Keratinocyte (primary cell): ENCODE measurements around the gene TANGO2. TPM values are rescaled to one million over a fixed set of nuclear protein-coding genes. Genes with fewer than 3 reads are reported as not detected.

ENCODE experiments used
- DNase-seq: peaks from one replicate; pipeline ENCODE4 v3.0.0-alpha.2; 2011; ENCODE audit warnings: low read depth, missing footprints, low spot score
- FAIRE-seq: peaks from 2 replicates; lab custom pipeline; 2011; peaks lifted over from hg19 to GRCh38; lab: Jason Lieb, UNC
- H2AFZ ChIP-seq: 2 replicates; pipeline ENCODE4 v1.6.0; 2012; ENCODE audit warnings: low read length, control low read depth, inconsistent platforms; ENCODE audit not compliant: control insufficient read depth
- H3K27ac ChIP-seq: 2 replicates; pipeline ENCODE4 v1.5.1; 2011; ENCODE audit warnings: low read length; ENCODE audit not compliant: control insufficient read depth, insufficient read depth
- H3K27me3 ChIP-seq: 3 replicates; pipeline ENCODE4 v1.6.0; 2011; ENCODE audit warnings: low read length; ENCODE audit not compliant: control insufficient read depth, insufficient read depth; ENCODE audit errors: extremely low read depth
- H3K36me3 ChIP-seq, 2 experiments: 2 replicates in 1 of 2; 3 replicates in 1 of 2; pipeline ENCODE4 v1.5.1; 2011; ENCODE audit warnings: low read length in 2 of 2, mild to moderate bottlenecking in 1 of 2; ENCODE audit not compliant: control insufficient read depth in 2 of 2, insufficient read depth in 2 of 2; ENCODE audit errors: extremely low read depth in 1 of 2
- H3K4me1 ChIP-seq: 3 replicates; pipeline ENCODE4 v1.5.1; 2011; ENCODE audit warnings: low read length; ENCODE audit not compliant: control insufficient read depth, insufficient read depth; ENCODE audit errors: extremely low read depth
- H3K4me2 ChIP-seq: 3 replicates; pipeline ENCODE4 v1.6.0; 2011; ENCODE audit warnings: low read depth, low read length; ENCODE audit not compliant: control insufficient read depth, insufficient read depth; ENCODE audit errors: extremely low read depth
- H3K4me3 ChIP-seq, 3 experiments: fragments of 200-600 bp in 1 of 3; sonication (generic) in 1 of 3; 2 replicates in 2 of 3; 3 replicates in 1 of 3; pipeline ENCODE4 v1.5.1; 2011 to 2016; ENCODE audit warnings: low read length in 3 of 3, mild to moderate bottlenecking in 3 of 3, control low read depth in 2 of 3, inconsistent platforms in 1 of 3, low read depth in 1 of 3, mixed read lengths in 1 of 3, mixed run types in 1 of 3, moderate library complexity in 1 of 3; ENCODE audit not compliant: control insufficient read depth in 2 of 3, insufficient read depth in 2 of 3; ENCODE audit errors: extremely low read depth in 1 of 3
- H3K79me2 ChIP-seq: 2 replicates; pipeline ENCODE4 v1.6.0; 2012; ENCODE audit warnings: low read length; ENCODE audit not compliant: control insufficient read depth, insufficient read depth
- H3K9ac ChIP-seq: 3 replicates; pipeline ENCODE4 v1.6.0; 2011; ENCODE audit warnings: low read length; ENCODE audit not compliant: control insufficient read depth, insufficient read depth; ENCODE audit errors: extremely low read depth
- H3K9me1 ChIP-seq: 3 replicates; pipeline ENCODE4 v1.6.0; 2011; ENCODE audit warnings: low read length; ENCODE audit not compliant: control insufficient read depth, insufficient read depth; ENCODE audit errors: extremely low read depth
- H3K9me3 ChIP-seq: 2 replicates; pipeline ENCODE4 v1.5.1; 2012; ENCODE audit warnings: low read depth, low read length; ENCODE audit not compliant: control insufficient read depth
- H4K20me1 ChIP-seq: 3 replicates; pipeline ENCODE4 v1.6.0; 2011; ENCODE audit warnings: low read length; ENCODE audit not compliant: control insufficient read depth, insufficient read depth; ENCODE audit errors: extremely low read depth
- EZH2 ChIP-seq: IDR thresholded peaks from one replicate; pipeline ENCODE4 v1.6.1; 2012; ENCODE audit warnings: inconsistent platforms, mild to moderate bottlenecking, low read length, moderate library complexity
- dilution Hi-C: fragments of 300-500 bp; cut with MboI; formaldehyde crosslinking; loops from one replicate; pipeline ENCODE4 v1.7.0; 2020; ENCODE audit warnings: low sequenced_read_pairs; ENCODE audit not compliant: extremely low pct_ligation_motif_present
- polyA plus RNA-seq, 5 experiments: library from polyadenylated mRNA; depleted of rRNA in 3 of 5; stranded (reverse) in 3 of 5; stranded (forward) in 1 of 5; unstranded in 1 of 5; fragments of >200 nt; gene quantifications; 1 replicate in 1 of 5; 2 replicates in 3 of 5; 3 replicates in 1 of 5; pipeline versions ENCODE4 v1.2.1 to v1.2.3, GENCODE V29; 2011 to 2012; ENCODE audit warnings: missing spikeins in 2 of 5, low read depth in 1 of 5, low replicate concordance in 1 of 5
- TF ChIP-seq, protein P1 (sequence below), 3 experiments: IDR thresholded peaks in 1 of 3; conservative IDR thresholded peaks in 1 of 3; optimal IDR thresholded peaks in 1 of 3; 2 replicates in 2 of 3; 3 replicates in 1 of 3; pipeline versions ENCODE3 to v1.5.1; 2011; ENCODE audit warnings: low read length in 3 of 3, mild to moderate bottlenecking in 3 of 3, moderate library complexity in 2 of 3, control low read depth in 1 of 3, inconsistent platforms in 1 of 3; ENCODE audit not compliant: insufficient read depth in 2 of 3; ENCODE audit errors: extremely low read depth in 1 of 3

TANGO2 gene
- polyA plus RNA-seq, 1 donor (not counting 4 experiments of a cell fraction or from before 2014, with no cell fraction given) = 20.1 TPM

DNA sequence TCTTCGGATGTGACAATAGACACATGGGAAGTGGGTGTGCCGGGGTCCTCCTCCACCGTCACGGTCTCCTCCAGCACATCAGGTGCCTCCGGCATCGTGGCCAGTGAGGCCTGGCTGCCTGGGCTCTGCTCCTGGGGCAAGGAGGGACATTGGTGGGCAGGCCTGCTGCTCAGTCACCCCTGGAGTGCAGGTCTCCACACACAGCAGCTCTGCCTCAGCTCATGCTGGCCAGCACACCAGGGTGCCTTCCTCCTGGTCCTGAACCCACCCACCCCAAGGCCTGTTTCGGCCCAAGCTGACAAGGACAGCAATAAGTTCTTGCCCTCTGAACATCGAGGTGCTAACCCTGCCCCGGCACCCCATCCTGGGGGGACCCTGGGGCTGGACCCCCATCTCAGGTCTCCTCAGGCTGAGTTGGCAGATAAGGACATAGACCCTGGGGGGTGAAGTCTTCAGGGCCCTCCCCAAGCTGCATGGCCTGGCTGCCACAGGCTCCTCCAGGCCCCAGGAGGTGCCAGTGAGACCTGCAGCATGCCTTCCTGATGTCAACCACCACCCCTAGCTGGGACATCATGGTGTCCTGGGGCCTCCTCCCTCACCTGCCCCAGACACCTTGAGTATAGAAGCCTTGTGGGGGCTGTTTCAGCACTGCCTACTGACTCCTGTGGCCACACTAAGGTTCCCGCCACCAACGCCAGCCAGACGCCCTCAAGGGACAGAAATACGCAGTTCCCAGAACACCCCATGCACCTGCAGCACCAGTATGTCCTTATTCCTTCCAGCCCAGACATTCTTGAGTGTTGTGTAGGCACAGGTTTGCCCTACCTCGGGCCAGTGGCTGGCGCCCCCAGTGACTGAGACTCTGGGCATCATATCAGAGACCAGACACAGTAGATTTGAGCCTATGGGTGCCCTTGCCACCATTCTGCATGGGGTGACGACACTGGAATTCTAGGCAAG, 38.7 kb upstream of the TANGO2 start:
- no peak overlapping the region for H3K27ac ChIP-seq
- peaks cover 5% of the 10 kb centered on the region for H3K9me1 ChIP-seq
- TF ChIP-seq, protein P1, sequence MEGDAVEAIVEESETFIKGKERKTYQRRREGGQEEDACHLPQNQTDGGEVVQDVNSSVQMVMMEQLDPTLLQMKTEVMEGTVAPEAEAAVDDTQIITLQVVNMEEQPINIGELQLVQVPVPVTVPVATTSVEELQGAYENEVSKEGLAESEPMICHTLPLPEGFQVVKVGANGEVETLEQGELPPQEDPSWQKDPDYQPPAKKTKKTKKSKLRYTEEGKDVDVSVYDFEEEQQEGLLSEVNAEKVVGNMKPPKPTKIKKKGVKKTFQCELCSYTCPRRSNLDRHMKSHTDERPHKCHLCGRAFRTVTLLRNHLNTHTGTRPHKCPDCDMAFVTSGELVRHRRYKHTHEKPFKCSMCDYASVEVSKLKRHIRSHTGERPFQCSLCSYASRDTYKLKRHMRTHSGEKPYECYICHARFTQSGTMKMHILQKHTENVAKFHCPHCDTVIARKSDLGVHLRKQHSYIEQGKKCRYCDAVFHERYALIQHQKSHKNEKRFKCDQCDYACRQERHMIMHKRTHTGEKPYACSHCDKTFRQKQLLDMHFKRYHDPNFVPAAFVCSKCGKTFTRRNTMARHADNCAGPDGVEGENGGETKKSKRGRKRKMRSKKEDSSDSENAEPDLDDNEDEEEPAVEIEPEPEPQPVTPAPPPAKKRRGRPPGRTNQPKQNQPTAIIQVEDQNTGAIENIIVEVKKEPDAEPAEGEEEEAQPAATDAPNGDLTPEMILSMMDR (optimal IDR thresholded peaks at IDR 0.05 in 1 of 3, IDR thresholded peaks at IDR 0.05 in 1 of 3, conservative IDR thresholded peaks at IDR 0.05 in 1 of 3; ENCODE audit: extremely low read depth in 1 of 3, insufficient read depth in 2 of 3, low read length in 3 of 3) = no peak
- TF ChIP-seq EZH2 = no peak
- H3K9me3 ChIP-seq = no peaks in the 10 kb centered on the region
- peaks cover 0 to 5% of the 10 kb centered on the region in 2 experiments for H3K36me3 ChIP-seq
- no peaks in the 10 kb centered on the region for H3K79me2 ChIP-seq
- H3K27me3 ChIP-seq = no peaks in the 10 kb centered on the region
- FAIRE-seq = no peak
- H3K4me1 ChIP-seq = peaks cover 39% of the 10 kb centered on the region
- no peak overlapping the region for H3K4me3 ChIP-seq
- dilution Hi-C loops = no loop called here
- no peaks in the 10 kb centered on the region for H4K20me1 ChIP-seq
- no peak overlapping the region for H3K9ac ChIP-seq
- H3K4me2 ChIP-seq = no peak overlapping the region
- no peak for DNase-seq
- no peak overlapping the region for H2AFZ ChIP-seq

DNA sequence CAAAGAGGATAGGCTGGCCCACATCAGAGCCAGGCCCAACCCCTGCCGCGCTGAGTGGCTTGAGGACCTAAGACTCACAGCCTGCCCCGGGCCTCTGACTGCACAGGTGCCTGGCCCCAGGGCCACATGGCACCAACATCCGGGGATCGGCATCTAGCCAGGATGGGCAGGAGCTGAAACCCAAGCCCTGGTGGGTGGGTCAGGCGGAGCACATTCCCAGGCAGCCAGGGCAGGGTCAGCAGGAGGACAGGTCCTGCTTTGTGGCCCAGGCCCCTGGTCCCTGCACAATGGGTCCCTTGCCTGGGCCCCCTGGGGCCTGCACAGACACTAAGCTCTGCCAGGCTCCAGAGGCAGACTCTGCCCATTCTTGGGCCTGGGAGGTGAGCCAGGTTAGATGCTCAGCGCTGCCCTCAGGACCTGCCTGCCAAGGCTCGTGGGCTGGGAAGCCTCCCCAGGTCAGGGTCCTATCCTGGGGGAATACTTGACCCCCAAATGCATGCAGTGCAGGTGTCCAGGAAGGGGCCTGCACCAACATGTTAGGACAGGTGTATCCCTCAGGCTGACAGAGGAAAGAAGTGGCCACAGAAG, 37.8 kb upstream of the TANGO2 start:
- peaks cover 0 to 5% of the 10 kb centered on the region in 2 experiments for H3K36me3 ChIP-seq
- no peak for TF ChIP-seq EZH2
- TF ChIP-seq, protein P1 (optimal IDR thresholded peaks at IDR 0.05 in 1 of 3, IDR thresholded peaks at IDR 0.05 in 1 of 3, conservative IDR thresholded peaks at IDR 0.05 in 1 of 3; ENCODE audit: extremely low read depth in 1 of 3, insufficient read depth in 2 of 3, low read length in 3 of 3) = no peak
- no peak overlapping the region for H3K4me3 ChIP-seq
- no peak overlapping the region for H2AFZ ChIP-seq
- H3K4me2 ChIP-seq = peak overlapping the region; percentile 6
- H3K9me1 ChIP-seq = peaks cover 5% of the 10 kb centered on the region
- DNase-seq (no peak), FAIRE-seq (no peak)
- H3K79me2 ChIP-seq = no peaks in the 10 kb centered on the region
- no peak overlapping the region for H3K27ac ChIP-seq
- no peaks in the 10 kb centered on the region for H3K27me3 ChIP-seq
- H4K20me1 ChIP-seq = no peaks in the 10 kb centered on the region
- H3K4me1 ChIP-seq = peaks cover 39% of the 10 kb centered on the region
- H3K9me3 ChIP-seq = no peaks in the 10 kb centered on the region
- no peak overlapping the region for H3K9ac ChIP-seq
- dilution Hi-C loops = no loop called here
